Neural crest cell (in vitro differentiated cells): ENCODE data around the gene SDR39U1. TPM values are rescaled to one million over a fixed set of nuclear protein-coding genes. Genes with fewer than 3 reads are reported as not detected.
A peak's percentile ranks its signal among the peaks of the same experiment; 100 is the strongest.

ENCODE experiments used
- DNase-seq: peaks from one replicate; pipeline ENCODE4 v3.0.0; 2021; ENCODE audit warnings: low read depth, mixed read lengths, low spot score
- H3K27ac Mint-ChIP-seq: one replicate; pipeline ENCODE4 v1.8.0; 2021; ENCODE audit warnings: mild to moderate bottlenecking, mixed read lengths; ENCODE audit not compliant: unreplicated experiment
- H3K27me3 Mint-ChIP-seq: 2 replicates; pipeline ENCODE4 v1.8.0; 2021; ENCODE audit warnings: low read depth, mild to moderate bottlenecking, mixed read lengths
- H3K36me3 Mint-ChIP-seq: 2 replicates; pipeline ENCODE4 v1.8.0; 2021; ENCODE audit warnings: low read depth, mild to moderate bottlenecking, mixed read lengths
- H3K4me1 Mint-ChIP-seq: 2 replicates; pipeline ENCODE4 v1.8.0; 2021; ENCODE audit warnings: mixed read lengths
- H3K4me3 Mint-ChIP-seq: one replicate; pipeline ENCODE4 v1.8.0; 2021; ENCODE audit warnings: mild to moderate bottlenecking, mixed read lengths
- H3K9me3 Mint-ChIP-seq: 2 replicates; pipeline ENCODE4 v1.8.0; 2021; ENCODE audit warnings: mixed read lengths
- CTCF ChIP-seq: fragments of 200-600 bp; sonication (generic); conservative IDR thresholded peaks from 2 replicates; pipeline ENCODE4 v1.5.0; 2021; ENCODE audit warnings: antibody characterized with exemption, mild to moderate bottlenecking
- total RNA-seq: library from RNA; stranded (reverse); gene quantifications from 2 replicates; pipeline ENCODE4 v1.2.1, GENCODE V29; 2021

Gene SDR39U1
- total RNA-seq, 1 donor from 2014 or later, result 76.7 TPM

GRCh38 chr14:24426150-24426911 is 16.2 kb downstream of the SDR39U1 start:
- H3K4me3 Mint-ChIP-seq, result peak overlapping the region; percentile 65
- no peaks in the 10 kb centered on the region for H3K9me3 Mint-ChIP-seq
- H3K27ac Mint-ChIP-seq, result no peak overlapping the region
- peaks cover 11% of the 10 kb centered on the region for H3K4me1 Mint-ChIP-seq
- no peak for TF ChIP-seq CTCF
- no peaks in the 10 kb centered on the region for H3K36me3 Mint-ChIP-seq
- peaks cover 7% of the 10 kb centered on the region for H3K27me3 Mint-ChIP-seq
- DNase-seq, result no peak

- Mint-ChIP-seq H3K9me3 (no peaks in the 10 kb centered on the region), H3K27ac (no peak overlapping the region), H3K4me3 (no peak overlapping the region), H3K27me3 (peaks cover 7% of the 10 kb centered on the region), H3K36me3 (no peaks in the 10 kb centered on the region), H3K4me1 (peaks cover 6% of the 10 kb centered on the region)
- no peak for TF ChIP-seq CTCF
- DNase-seq, result no peak
Observed at GRCh38 chr14:24425704-24426103, 16.9 kb downstream of the SDR39U1 start.

- no peaks in the 10 kb centered on the region for H3K9me3 Mint-ChIP-seq
- no peaks in the 10 kb centered on the region for H3K4me1 Mint-ChIP-seq
- H3K27ac Mint-ChIP-seq, result no peak overlapping the region
- no peaks in the 10 kb centered on the region for H3K36me3 Mint-ChIP-seq
- no peak overlapping the region for H3K4me3 Mint-ChIP-seq
- peaks cover 16% of the 10 kb centered on the region for H3K27me3 Mint-ChIP-seq
- TF ChIP-seq CTCF, result no peak
- DNase-seq, result no peak
Observed at GRCh38 chr14:24422694-24423601, 19.6 kb downstream of the SDR39U1 start.

- Mint-ChIP-seq H3K4me3 (no peak overlapping the region), H3K27ac (no peak overlapping the region), H3K9me3 (no peaks in the 10 kb centered on the region), H3K27me3 (peaks cover 16% of the 10 kb centered on the region), H3K36me3 (no peaks in the 10 kb centered on the region), H3K4me1 (no peaks in the 10 kb centered on the region)
- TF ChIP-seq CTCF, result no peak
- no peak for DNase-seq
Observed at GRCh38 chr14:24422261-24422660, 20.3 kb downstream of the SDR39U1 start.

- H3K4me3 Mint-ChIP-seq, result no peak overlapping the region
- no peak for DNase-seq
- no peaks in the 10 kb centered on the region for H3K9me3 Mint-ChIP-seq
- H3K36me3 Mint-ChIP-seq, result no peaks in the 10 kb centered on the region
- peaks cover 9% of the 10 kb centered on the region for H3K27me3 Mint-ChIP-seq
- no peak overlapping the region for H3K27ac Mint-ChIP-seq
- no peaks in the 10 kb centered on the region for H3K4me1 Mint-ChIP-seq
- no peak for TF ChIP-seq CTCF
Observed at GRCh38 chr14:24418492-24418873, 24.1 kb downstream of the SDR39U1 start.
